Gastrocnemius medialis (tissue), 4 donors: Measurements from ENCODE around the gene TOB2. TPM values are rescaled to one million over a fixed set of nuclear protein-coding genes. Genes with fewer than 3 reads are reported as not detected.
A peak's percentile ranks its signal among the peaks of the same experiment; 100 is the strongest.

Experiments
- ATAC-seq, 2 donors: fragments of 150-250 bp; one replicate each; pipeline ENCODE4 v1.9.1; 2016
- DNase-seq, 2 donors: peaks; one replicate each; pipeline ENCODE4 v3.0.0-alpha.2; 2019
- H3K27ac ChIP-seq, 4 donors: fragments of 200-600 bp; sonication (generic); 1 replicate in 1 of 4; 2 replicates in 3 of 4; pipeline ENCODE4 v1.5.1; 2016 to 2018; ENCODE audit warnings: mild to moderate bottlenecking in 2 of 4, moderate library complexity in 1 of 4
- H3K27me3 ChIP-seq, 3 donors: fragments of 200-600 bp; sonication (generic) in 2 of 3; 1 replicate in 1 of 3; 2 replicates in 2 of 3; pipeline versions ENCODE4 v1.5.1 to v1.6.0; 2016 to 2019; ENCODE audit warnings: mild to moderate bottlenecking in 1 of 3, moderate library complexity in 1 of 3
- H3K36me3 ChIP-seq, 2 donors: fragments of 200-600 bp; sonication (generic) in 1 of 2; one replicate each; pipeline ENCODE4 v1.5.1; 2017 to 2018
- H3K4me1 ChIP-seq, 2 donors: fragments of 200-600 bp; sonication (generic) in 1 of 2; one replicate each; pipeline ENCODE4 v1.5.1; 2016 to 2017; ENCODE audit warnings: mild to moderate bottlenecking in 2 of 2
- H3K4me3 ChIP-seq, 4 donors: fragments of 200-600 bp; sonication (generic) in 3 of 4; 1 replicate in 1 of 4; 2 replicates in 3 of 4; pipeline ENCODE4 v1.5.1; 2016 to 2019; ENCODE audit warnings: mild to moderate bottlenecking in 2 of 4
- H3K9me3 ChIP-seq, 3 donors: fragments of 200-600 bp; sonication (generic) in 2 of 3; 1 replicate in 1 of 3; 2 replicates in 2 of 3; pipeline ENCODE4 v1.5.1; 2016 to 2019
- POLR2A ChIP-seq, 2 donors: fragments of 450-650 bp; IDR thresholded peaks; one replicate each; pipeline ENCODE4 v1.6.1; 2017; ENCODE audit warnings: antibody characterized with exemption in 2 of 2, mild to moderate bottlenecking in 2 of 2, moderate library complexity in 2 of 2
- in situ Hi-C, 4 donors: fragments of 200-750 bp; cut with MboI; loops; one replicate each; pipeline versions ENCODE4 v1.15.0 to v1.8.0; 2017; ENCODE audit warnings: low sequenced_read_pairs in 4 of 4
- intact Hi-C: fragments of 100-400 bp; cut with DNase I; formaldehyde crosslinking; loops from one replicate; pipeline ENCODE4 v1.15.1; 2023; ENCODE audit warnings: low total_unique reads
- total RNA-seq, 4 donors: library from RNA; depleted of rRNA; stranded (reverse); fragments of >200 nt; gene quantifications; one replicate each; pipeline versions ENCODE4 v1.1.0 to v1.2.3, GENCODE V29; 2016
- TF ChIP-seq, protein P1 (sequence below), 5 experiments: fragments of 450-650 bp in 3 of 5; fragments of 200-600 bp in 2 of 5; sonication (generic) in 2 of 5; IDR thresholded peaks in 4 of 5; conservative IDR thresholded peaks in 1 of 5; 1 replicate in 4 of 5; 2 replicates in 1 of 5; pipeline ENCODE4 v1.5.1; 2016 to 2019; ENCODE audit warnings: antibody characterized with exemption in 5 of 5, mild to moderate bottlenecking in 3 of 5, moderate library complexity in 3 of 5

Gene TOB2
- total RNA-seq, 4 donors from 2014 or later, result 48.1 to 93.6 (median 65.7) TPM

DNA sequence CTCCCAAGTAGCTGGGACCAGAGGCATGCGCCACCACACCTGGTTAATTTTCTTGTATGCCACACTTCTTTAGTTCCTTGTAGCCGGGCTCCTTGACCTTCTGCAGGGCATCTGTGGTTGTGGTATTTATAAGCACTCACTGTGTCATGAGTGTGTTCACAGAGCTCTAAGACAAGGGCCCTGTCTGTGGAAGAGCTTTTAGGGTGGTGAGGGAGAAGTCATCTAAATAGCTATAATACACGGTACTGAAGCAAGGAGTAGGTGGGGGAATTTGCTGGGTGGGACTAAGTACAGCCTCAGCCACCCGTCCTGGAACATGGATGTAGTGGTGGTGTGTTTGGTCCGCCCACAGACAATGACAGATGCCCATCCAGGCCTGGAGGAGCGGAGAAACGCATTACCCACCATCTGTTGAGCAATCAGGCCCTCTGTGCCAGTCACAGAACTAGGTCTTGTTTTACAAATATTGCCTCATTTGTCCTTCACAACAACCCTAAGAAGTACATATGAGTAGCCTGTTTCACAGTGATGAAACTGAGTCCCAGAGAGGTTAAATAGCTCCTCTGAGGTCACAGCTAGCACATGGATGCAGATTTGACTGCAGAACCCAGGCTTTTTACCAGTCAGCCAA is 32.4 kb upstream of the TOB2 start:
- H3K9me3 ChIP-seq, result no peaks in the 10 kb centered on the region
- in situ Hi-C loops, result loop anchor here in 1 of 4 donors (10.0 kb wide), 1 partner anchor 74 kb away; no protein-coding TSS in a partner anchor
- intact Hi-C loops, result loop anchor here (1.0 to 2.0 kb wide), 2 partner anchors 34 to 69 kb away; no protein-coding TSS in a partner anchor
- peak overlapping the region; percentile 96 to 98 (median 96) for H3K27ac ChIP-seq
- ATAC-seq (peak; percentile 84 to 86), DNase-seq (peak; percentile 87 to 95)
- H3K27me3 ChIP-seq, result no peaks in the 10 kb centered on the region
- H3K4me1 ChIP-seq, result peaks cover 74 to 78% of the 10 kb centered on the region in 2 donors
- H3K36me3 ChIP-seq, result no peaks in the 10 kb centered on the region
- TF ChIP-seq POLR2A (IDR thresholded peaks at IDR 0.05), result peak; percentile 34 to 46
- TF ChIP-seq, protein P1, sequence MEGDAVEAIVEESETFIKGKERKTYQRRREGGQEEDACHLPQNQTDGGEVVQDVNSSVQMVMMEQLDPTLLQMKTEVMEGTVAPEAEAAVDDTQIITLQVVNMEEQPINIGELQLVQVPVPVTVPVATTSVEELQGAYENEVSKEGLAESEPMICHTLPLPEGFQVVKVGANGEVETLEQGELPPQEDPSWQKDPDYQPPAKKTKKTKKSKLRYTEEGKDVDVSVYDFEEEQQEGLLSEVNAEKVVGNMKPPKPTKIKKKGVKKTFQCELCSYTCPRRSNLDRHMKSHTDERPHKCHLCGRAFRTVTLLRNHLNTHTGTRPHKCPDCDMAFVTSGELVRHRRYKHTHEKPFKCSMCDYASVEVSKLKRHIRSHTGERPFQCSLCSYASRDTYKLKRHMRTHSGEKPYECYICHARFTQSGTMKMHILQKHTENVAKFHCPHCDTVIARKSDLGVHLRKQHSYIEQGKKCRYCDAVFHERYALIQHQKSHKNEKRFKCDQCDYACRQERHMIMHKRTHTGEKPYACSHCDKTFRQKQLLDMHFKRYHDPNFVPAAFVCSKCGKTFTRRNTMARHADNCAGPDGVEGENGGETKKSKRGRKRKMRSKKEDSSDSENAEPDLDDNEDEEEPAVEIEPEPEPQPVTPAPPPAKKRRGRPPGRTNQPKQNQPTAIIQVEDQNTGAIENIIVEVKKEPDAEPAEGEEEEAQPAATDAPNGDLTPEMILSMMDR (IDR thresholded peaks at IDR 0.05 in 4 of 5, conservative IDR thresholded peaks at IDR 0.05 in 1 of 5), result peak in 1 of 5 experiments; percentile 19
- H3K4me3 ChIP-seq, result peak overlapping the region in 2 of 4 donors; percentile 1 to 16

GRCh38 chr22:41478473-41478872 is 31.9 kb upstream of the TOB2 start:
- ATAC-seq (no peak), DNase-seq (no peak)
- in situ Hi-C loops (loop anchor here in 1 of 4 donors (10.0 kb wide), 1 partner anchor 74 kb away; no protein-coding TSS in a partner anchor), intact Hi-C loops (loop anchor here (2.0 kb wide), 1 partner anchor 34 kb away; no protein-coding TSS in a partner anchor)
- TF ChIP-seq POLR2A (IDR thresholded peaks at IDR 0.05), result no peak
- TF ChIP-seq, protein P1 (IDR thresholded peaks at IDR 0.05 in 4 of 5, conservative IDR thresholded peaks at IDR 0.05 in 1 of 5), result no peak
- H3K4me1 ChIP-seq, result peaks cover 78 to 80% of the 10 kb centered on the region in 2 donors
- H3K4me3 ChIP-seq, result peak overlapping the region in 1 of 4 donors; percentile 1
- peak overlapping the region; percentile 96 to 98 (median 96) for H3K27ac ChIP-seq
- no peaks in the 10 kb centered on the region for H3K27me3 ChIP-seq
- H3K9me3 ChIP-seq, result no peaks in the 10 kb centered on the region
- H3K36me3 ChIP-seq, result no peaks in the 10 kb centered on the region

- no peak for TF ChIP-seq POLR2A (IDR thresholded peaks at IDR 0.05)
- TF ChIP-seq, protein P1 (IDR thresholded peaks at IDR 0.05 in 4 of 5, conservative IDR thresholded peaks at IDR 0.05 in 1 of 5), result no peak
- H3K4me3 ChIP-seq, result no peak overlapping the region
- peak overlapping the region; percentile 96 to 98 (median 96) for H3K27ac ChIP-seq
- peaks cover 78 to 82% of the 10 kb centered on the region in 2 donors for H3K4me1 ChIP-seq
- intact Hi-C loops, result no loop called here
- no peaks in the 10 kb centered on the region for H3K9me3 ChIP-seq
- H3K27me3 ChIP-seq, result no peaks in the 10 kb centered on the region
- in situ Hi-C loops, result loop anchor here in 2 of 4 donors (5.0 to 10.0 kb wide), 2 partner anchors 37 to 70 kb away; no protein-coding TSS in a partner anchor
- ATAC-seq (no peak), DNase-seq (no peak)
- H3K36me3 ChIP-seq, result no peaks in the 10 kb centered on the region
Measured at GRCh38 chr22:41474872-41475451, 28.4 kb upstream of the TOB2 start.

- peaks cover 63 to 64% of the 10 kb centered on the region in 2 donors for H3K4me1 ChIP-seq
- H3K27ac ChIP-seq, result peak overlapping the region; percentile 96 to 98 (median 96)
- intact Hi-C loops, result no loop called here
- no peak for DNase-seq
- H3K27me3 ChIP-seq, result no peaks in the 10 kb centered on the region
- TF ChIP-seq, protein P1 (IDR thresholded peaks at IDR 0.05 in 4 of 5, conservative IDR thresholded peaks at IDR 0.05 in 1 of 5), result no peak
- peak in 1 of 2 donors; percentile 13 for TF ChIP-seq POLR2A (IDR thresholded peaks at IDR 0.05)
- peak overlapping the region in 2 of 4 donors; percentile 21 to 22 for H3K4me3 ChIP-seq
- ATAC-seq, result peak in 1 of 2 donors; percentile 38
- no peaks in the 10 kb centered on the region for H3K9me3 ChIP-seq
- in situ Hi-C loops, result loop anchor here in 2 of 4 donors (5.0 to 10.0 kb wide), 2 partner anchors 41 to 67 kb away; no protein-coding TSS in a partner anchor
- H3K36me3 ChIP-seq, result peaks cover 0 to 12% of the 10 kb centered on the region in 2 donors
Measured at GRCh38 chr22:41471568-41471967, 25.0 kb upstream of the TOB2 start.
